ENCODE results near the gene JAZF1.

Gene JAZF1

GRCh38 chr7:27955011-27955410, 225.6 kb downstream of the JAZF1 start:
- no peak for DNase-seq

DNA sequence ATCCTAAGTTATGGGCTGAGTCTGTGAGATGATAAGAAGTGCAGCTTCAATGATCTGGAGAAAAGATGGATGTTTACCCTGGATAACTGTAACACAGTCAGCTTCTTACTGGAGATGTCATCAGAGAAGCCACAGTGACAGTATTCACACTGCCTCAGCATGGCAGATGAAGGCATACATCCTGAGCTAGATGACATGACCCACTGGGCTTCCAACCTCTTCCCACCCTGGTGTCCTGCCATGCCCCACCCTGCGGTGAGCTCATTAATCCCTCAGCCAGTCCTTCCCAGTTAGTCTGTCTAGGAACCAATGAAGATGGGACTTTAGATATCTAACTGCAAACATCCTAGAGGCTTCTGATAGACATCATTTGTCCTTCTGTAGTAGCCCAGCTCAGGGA, 226.8 kb downstream of the JAZF1 start:
- no peak for DNase-seq

DNA sequence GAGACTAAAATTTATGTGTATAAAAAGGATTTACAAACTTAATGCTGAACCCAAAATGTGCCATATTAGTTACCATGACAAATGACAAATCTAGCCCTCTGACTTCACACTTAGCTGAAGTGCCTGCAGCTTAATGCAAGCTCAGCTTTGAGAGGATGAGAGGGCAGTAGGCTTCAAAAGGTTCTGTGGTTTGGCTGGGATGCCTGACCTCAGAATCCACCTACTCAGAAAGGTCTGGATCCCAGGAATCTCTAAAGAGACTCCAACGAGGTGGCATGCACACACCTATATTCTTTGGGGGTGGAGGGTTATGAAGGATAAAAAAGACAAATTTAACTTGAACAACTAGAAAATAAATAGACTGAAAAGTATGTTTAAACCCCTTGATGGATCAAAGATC, 227.2 kb downstream of the JAZF1 start:
- no peak for DNase-seq

DNA sequence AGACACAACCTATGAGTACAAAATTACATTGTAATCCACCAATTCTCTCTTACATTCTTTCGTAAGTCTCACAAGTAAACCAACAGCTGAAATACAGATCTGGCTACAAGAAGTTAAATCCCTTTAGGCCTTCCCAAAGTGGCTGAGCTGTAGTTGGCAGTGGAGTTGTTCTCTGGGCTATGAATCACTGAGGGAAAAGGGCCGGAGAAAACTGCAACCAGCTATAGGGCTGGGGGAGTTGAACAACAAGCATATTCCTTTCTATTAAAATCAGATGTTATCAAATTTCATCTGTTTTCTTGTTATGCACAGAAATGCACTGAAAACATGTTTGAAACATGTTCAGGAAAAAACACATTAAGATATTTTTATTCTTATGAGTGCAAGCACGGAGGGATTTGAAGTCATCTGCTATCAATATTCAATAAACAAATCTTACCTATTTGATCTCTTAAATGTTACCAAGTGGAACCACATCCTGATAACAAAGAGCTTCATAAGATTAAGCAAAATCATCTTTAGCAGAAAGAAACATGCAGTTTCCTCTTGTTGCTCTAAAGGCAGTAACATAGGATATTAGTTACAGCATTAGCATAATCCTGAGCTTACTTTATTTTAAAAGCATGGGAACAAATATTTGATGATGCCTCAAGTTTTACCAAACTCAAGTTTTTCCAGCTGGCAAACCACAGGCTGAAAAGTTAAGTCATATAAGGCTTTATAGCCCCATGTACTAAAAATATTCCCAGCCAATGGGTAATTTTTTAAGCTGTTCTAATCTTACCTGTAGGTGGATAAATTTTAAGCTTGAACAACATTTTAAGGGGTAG, 227.9 kb downstream of the JAZF1 start:
- no peak for DNase-seq

DNA sequence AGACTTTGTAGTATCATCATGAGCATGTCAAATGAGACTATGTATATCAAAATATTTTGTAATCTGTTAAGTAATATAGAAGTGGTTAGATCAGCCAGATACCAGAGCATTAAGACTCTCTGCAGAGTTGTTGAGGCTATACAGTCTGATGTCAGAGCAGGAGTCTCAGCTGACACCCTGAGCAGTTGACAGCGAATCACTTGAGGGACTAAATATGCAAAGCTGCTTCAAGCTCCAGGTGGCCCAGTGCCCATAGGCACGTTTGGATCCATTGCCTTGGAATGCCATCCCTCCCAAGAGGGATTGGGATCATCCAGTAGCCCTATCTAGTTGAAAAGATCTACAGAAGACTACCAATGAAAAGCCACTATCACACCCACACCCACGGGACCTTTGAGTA, 230.5 kb downstream of the JAZF1 start:
- no peak for DNase-seq

DNA sequence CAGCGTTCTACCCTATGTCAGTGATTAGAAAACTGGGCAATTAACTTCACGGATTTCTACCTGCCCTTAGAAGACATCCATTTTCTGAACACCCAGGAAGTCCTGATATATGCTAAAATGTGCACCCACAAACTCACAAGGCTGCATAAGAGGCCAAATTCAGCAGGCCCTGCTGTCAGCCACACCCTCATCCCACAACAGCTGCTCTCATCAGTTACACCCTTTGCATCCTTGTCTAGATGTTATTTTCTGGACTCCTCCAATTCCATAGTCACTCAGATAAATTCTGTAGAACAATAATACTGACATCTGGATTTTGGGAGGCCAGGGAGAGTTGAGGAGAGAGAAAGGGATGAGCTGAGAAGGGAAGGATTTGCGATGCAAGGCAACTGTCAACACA, 231.7 kb downstream of the JAZF1 start:
- DNase-seq: no peak

GRCh38 chr7:27947586-27948278, 232.9 kb downstream of the JAZF1 start:
- DNase-seq: no peak

DNA sequence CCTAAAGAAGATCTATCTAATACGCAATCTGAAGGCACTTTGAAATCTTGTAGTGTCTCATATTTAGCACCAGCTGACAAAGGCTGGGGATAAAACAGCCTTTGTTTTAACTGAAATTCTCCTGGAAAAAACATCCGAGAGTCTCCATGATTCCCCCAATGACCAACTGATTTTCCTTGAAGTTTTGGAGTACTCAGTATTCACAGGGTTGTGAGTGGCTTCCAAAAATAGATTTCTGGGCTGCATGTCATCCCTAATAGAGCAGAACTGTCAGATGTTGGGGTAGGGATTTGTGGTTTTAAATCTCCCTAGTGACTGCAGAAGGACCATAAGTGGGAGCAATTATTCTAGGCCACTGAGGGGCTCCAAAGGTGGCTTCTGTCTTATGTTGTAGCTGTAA, 234.2 kb downstream of the JAZF1 start:
- DNase-seq: no peak

DNA sequence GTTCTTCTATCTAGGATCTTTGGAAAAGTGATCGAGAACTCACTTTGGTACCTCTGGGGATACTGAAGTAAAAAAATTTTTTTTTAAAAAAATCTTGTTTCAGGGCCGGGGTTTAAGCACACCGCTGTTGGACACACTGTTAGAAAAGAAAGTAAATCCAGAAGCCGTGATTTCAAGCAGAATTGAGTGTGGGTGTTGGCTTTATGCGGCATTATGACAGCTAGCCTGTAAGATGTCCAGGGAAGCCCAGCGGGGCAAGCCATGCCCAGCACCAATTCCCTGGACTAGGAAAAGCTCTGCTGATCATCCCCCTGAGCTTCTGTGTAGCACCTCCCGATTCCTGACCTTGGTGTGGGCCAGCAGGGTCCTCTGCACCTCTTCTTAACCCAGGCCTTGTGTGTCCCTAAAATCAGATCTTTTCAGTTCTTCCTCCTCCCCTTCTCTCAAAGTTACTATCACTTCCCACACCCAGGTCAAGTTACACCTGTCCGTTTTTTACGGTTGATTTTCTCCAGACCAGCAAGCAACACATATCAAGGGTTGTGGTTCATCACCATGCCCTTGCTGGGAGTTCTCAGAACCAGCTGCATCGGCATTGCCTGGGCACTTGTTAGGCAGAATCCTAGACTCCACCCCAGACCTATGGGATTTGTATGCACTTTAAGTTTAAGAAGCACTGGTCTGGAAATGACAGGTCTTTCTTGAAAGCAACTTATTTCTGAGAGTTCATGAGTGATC, 235.4 kb downstream of the JAZF1 start:
- DNase-seq: no peak

- DNase-seq: no peak
Measured at GRCh38 chr7:27944643-27945042, 236.0 kb downstream of the JAZF1 start.

DNA sequence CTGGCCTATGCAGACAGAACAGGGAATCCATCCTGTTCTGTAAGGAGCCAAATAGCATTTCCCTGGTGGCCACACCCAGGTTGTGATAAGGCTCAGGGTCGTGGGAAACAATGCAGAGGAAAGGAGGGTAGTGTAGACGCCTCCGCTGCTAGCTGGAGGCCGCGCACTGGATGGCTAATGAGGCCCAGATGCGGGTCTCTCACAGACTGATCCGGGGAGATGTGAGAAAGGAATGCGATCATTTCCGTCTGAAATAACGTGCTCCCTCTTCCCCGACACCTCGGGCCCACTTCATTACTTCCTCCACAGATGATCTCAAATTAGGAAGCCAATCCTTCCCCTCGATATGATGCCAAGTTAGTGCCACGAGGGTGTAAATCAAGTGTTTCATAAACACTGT, 237.4 kb downstream of the JAZF1 start:
- no peak for DNase-seq

- no peak for DNase-seq
Measured at GRCh38 chr7:27942711-27943110, 237.9 kb downstream of the JAZF1 start.

DNA sequence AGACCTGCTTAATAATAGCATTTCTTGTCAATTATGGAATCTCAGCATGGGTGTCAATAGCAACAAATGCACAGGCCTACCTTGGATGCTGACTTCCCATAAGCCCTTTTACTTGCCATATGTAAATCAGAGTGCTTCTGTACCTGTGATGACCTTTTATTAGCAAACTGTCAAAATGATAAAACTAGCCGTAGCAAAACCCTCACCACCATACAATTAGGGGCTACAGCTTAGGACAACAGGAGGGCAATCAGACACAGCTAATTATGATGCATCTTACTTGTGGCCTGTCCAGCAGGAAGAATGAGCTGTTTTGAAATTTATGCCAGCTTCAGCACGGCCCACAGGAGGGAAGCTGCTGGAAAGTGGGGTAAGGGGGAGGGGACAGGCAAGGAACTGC, 239.1 kb downstream of the JAZF1 start:
- DNase-seq: no peak

- no peak for DNase-seq
Measured at GRCh38 chr7:27940341-27940740, 240.3 kb downstream of the JAZF1 start.

DNA sequence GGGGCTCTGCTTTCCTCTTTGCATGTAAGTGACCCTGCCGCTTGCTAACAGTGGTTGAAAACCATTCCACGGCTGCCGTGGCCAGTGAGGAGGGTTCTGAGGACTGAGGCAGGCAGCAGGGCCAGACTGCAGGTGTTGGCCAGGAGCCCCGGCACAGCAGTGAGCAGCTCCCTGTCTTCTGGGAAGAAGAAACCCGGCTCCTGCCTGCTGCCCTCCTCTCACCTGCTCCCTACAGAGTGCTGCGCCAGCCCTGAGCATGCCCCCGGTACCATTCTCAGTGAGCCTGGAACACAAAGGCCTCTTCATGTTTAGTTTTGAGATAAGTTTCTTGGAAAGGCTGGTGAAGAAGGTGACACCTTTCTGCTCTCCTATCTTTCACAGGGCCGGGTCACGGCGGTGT, 240.7 kb downstream of the JAZF1 start:
- DNase-seq: no peak

DNA sequence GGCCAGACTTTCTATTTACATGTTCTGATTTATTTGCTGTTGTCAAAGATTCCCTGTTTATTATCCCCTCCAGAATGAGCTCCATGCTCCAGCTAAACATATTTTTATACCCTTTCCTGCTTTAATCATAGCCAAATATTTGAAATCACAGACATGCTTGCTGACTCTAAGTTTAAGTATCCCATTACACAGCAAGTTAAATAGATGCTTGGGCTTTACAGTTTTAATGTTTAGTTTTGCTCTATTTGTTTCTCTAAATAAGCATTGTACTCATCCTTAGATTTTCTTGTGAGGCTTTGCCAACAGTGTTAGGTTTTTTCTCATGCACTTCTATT, 243.9 kb downstream of the JAZF1 start:
- DNase-seq: no peak

GRCh38 chr7:27936047-27936767, 244.4 kb downstream of the JAZF1 start:
- DNase-seq: no peak

GRCh38 chr7:27933671-27934565, 246.7 kb downstream of the JAZF1 start:
- DNase-seq: no peak

- no peak for DNase-seq
Measured at GRCh38 chr7:27930910-27931476, 249.6 kb downstream of the JAZF1 start.

GRCh38 chr7:27929127-27929526, 251.5 kb downstream of the JAZF1 start:
- no peak for DNase-seq

DNA sequence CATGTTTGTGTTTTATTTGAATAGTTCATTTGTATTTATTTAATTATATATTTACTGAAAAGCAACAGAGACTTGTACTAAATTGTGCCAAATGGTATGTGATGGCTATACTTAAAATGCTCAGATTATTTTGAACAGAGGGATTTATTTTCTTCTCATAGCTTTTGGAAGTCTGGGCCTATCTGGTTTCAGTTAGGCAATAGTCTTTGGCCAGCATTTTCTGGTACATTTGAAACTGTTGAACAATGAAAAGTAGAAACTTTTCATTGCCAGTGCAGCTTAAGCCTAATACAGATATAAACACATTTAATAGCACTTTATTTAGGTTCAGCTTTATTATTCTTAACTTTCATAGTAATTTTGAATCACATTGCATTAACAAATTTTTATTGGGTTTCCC, 252.6 kb downstream of the JAZF1 start:
- no peak for DNase-seq

All from NCI-H1105 (cell line).